Gastroesophageal sphincter (tissue), 3 donors: ENCODE data around the gene TRIOBP.
A peak's percentile ranks its signal among the peaks of the same experiment; 100 is the strongest.

ENCODE experiments used
- CTCF ChIP-seq, 4 experiments: fragments of 200-600 bp in 2 of 4; fragments of 450-650 bp in 2 of 4; sonication (generic) in 1 of 4; IDR thresholded peaks; one replicate each; pipeline ENCODE4 v1.5.1; 2017 to 2019; ENCODE audit warnings: antibody characterized with exemption in 4 of 4, mild to moderate bottlenecking in 2 of 4, moderate library complexity in 2 of 4
- EP300 ChIP-seq: sonication (generic); formaldehyde crosslinking; IDR thresholded peaks from one replicate; pipeline ENCODE4 v1.6.1; 2017; ENCODE audit warnings: antibody characterized with exemption, mild to moderate bottlenecking
- POLR2A ChIP-seq, 2 donors: fragments of 450-650 bp; IDR thresholded peaks; one replicate each; pipeline ENCODE4 v1.6.1; 2017; ENCODE audit warnings: antibody characterized with exemption in 2 of 2, mild to moderate bottlenecking in 2 of 2, moderate library complexity in 1 of 2
- POLR2AphosphoS5 ChIP-seq: sonication (generic); formaldehyde crosslinking; IDR thresholded peaks from one replicate; pipeline ENCODE4 v1.6.1; 2017; ENCODE audit warnings: antibody characterized with exemption

- TF ChIP-seq CTCF (IDR thresholded peaks at IDR 0.05) (peak in 1 of 4 experiments; percentile 15), POLR2A (IDR thresholded peaks at IDR 0.05) (peak; percentile 22 to 34), POLR2AphosphoS5 (peak; percentile 27), EP300 (no peak)
Observed at GRCh38 chr22:37802310-37803194, 105.7 kb downstream of the TRIOBP start.
